ENCODE data around the gene LAIR2. TPM values are rescaled to one million over a fixed set of nuclear protein-coding genes. Genes with fewer than 3 reads are reported as not detected.
"Not testable (repeated sequence)": the region's sequence is repeated elsewhere in the genome, so short reads cannot be mapped to it uniquely, and the experiment has no call there.

Gene LAIR2
- total RNA-seq, 3 donors from 2014 or later: 0.35 to 0.76 (median 0.58) TPM

DNA sequence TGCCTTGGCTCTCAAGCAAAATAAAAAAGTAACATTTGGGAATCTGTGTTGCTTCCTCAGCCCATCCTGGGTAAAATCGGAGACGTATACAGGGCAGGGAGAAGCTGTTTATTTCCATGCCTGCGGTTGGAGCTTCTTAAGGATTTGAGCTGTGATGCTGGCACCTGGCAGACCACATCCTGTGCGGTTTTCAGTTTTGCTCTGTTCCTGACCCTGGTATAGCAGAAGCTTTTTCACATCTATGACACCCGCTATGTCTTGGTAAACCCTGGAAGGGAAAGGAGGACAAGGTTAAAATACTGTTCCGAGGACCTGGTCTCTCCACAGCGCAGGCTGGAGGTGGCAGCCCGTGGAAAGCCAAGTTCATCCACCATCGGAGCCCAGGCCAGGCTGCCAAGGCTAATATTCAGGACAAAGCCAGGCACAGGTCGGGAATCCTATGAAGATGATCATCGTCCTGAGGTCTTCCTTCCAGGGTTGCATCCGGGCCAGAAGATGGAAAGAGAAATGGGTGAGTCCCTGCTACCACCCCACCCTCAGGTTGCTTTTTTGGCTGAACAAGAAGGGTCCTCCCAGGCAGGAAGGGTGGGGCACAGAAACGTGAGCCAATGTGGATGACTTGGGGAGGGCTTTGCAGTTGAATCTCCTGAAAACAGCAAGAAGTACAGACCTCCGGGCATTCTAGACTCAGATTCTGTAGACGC is 4.7 kb upstream of the LAIR2 start:
- H3K36me3 Mint-ChIP-seq (ENCODE audit: insufficient read depth); H3K4me3 Mint-ChIP-seq; H3K9me3 Mint-ChIP-seq; DNase-seq: not testable (repeated sequence)
- H3K4me1 Mint-ChIP-seq (ENCODE audit: low read depth): peaks cover 11% of the 10 kb centered on the region
- ATAC-seq: peak; percentile 63 to 69
- H3K27me3 Mint-ChIP-seq (ENCODE audit: low read depth): peaks cover 31% of the 10 kb centered on the region

DNA sequence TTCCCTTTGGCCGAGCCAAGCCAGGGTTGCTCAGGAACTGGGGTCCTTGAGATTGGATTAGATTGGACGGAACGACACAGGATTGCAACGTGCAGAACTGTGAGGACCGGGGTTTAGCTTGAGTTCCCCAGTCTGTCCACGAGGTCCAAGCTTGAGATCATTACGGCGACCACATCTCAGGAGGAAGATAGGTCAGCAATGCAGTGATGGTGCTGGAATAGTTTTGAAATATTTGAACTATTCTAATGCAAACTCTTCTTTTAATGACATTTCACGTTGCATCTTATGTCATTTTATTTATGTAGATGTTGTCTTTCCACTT is 4.2 kb upstream of the LAIR2 start:
- H3K9me3 Mint-ChIP-seq; ATAC-seq; DNase-seq; H3K36me3 Mint-ChIP-seq (ENCODE audit: insufficient read depth); H3K4me3 Mint-ChIP-seq: not testable (repeated sequence)
- Mint-ChIP-seq H3K27me3 (ENCODE audit: low read depth) (peaks cover 31% of the 10 kb centered on the region), H3K4me1 (ENCODE audit: low read depth) (peaks cover 11% of the 10 kb centered on the region)

DNA sequence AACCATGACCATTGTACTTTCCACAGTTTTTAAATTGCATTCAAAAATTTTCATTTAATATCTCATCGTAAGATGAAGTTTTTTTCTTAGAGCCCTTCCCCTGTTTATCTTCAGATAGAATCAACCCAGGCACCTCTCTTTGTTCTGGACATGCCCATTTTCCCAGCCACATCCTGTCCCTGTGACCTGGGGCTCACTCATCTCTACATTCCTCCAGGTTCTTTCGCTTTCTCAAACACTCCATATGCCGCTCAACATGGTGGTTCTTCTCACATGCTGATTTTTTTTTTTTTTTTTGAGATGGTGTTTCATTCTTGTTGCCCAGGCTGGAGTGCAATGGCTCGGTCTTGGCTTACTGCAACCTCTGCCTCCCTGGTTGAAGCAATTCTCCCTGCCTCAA is 2.9 kb downstream of the LAIR2 start:
- H3K36me3 Mint-ChIP-seq (ENCODE audit: insufficient read depth); ATAC-seq; H3K4me3 Mint-ChIP-seq; H3K9me3 Mint-ChIP-seq; DNase-seq: not testable (repeated sequence)
- peaks cover 28% of the 10 kb centered on the region for H3K27me3 Mint-ChIP-seq (ENCODE audit: low read depth)
- peaks cover 18% of the 10 kb centered on the region for H3K4me1 Mint-ChIP-seq (ENCODE audit: low read depth)

DNA sequence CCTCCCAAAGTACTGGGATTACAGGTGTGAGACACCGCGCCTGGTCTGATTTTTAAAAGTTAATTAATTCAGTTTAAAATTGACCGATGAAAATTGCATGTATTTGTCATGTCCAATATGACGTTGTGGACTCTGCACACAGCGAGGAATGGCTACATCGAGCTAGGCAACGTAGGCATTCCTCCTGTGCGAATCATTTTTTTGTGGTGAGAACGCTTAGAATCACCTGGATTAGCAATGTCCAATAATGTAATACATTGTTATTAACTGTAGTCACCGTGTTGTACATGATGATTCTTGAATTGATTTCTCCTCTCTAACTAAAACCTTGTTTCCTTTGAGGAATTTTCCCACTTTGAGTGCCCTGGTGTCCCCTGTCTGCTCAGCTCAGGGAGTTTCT is 3.4 kb downstream of the LAIR2 start:
- no peaks in the 10 kb centered on the region for H3K9me3 Mint-ChIP-seq
- peaks cover 18% of the 10 kb centered on the region for H3K4me1 Mint-ChIP-seq (ENCODE audit: low read depth)
- DNase-seq: no peak
- H3K27me3 Mint-ChIP-seq (ENCODE audit: low read depth): peaks cover 28% of the 10 kb centered on the region
- H3K4me3 Mint-ChIP-seq: peak overlapping the region; percentile 17
- no peak for ATAC-seq
- no peaks in the 10 kb centered on the region for H3K36me3 Mint-ChIP-seq (ENCODE audit: insufficient read depth)

DNA sequence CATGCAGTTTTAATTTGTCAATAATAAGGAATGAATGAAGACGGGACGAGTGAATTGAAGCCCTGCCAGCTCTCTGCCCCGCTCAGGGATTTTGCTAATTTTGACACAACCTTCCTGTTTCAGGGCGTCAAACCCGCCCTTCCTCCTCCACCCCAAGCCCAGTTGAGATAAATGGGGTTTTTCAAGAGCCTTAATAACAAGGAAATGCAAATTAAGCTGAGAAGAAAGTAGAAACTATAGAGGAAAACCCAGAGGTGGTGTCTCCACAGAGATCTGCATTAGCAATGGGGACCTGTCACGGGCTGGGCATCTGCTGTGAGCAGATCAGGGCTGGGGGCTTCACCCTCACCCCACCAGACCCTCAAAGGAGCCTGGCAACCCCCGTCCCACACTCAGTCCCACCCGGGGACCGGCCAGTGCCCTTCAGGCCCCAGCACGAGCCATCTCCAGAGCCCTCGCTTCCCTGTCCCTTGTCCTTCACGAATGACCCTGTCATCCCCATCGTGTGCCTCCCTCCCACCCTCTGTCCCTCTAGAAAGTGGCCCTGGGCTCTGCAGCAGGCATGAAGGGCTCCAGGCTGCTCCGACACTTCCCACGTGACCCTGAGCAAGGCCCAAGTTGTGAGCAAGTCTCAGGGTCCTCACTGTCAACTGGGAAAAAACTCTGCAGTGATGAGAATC is 4.5 kb downstream of the LAIR2 start:
- H3K9me3 Mint-ChIP-seq; H3K36me3 Mint-ChIP-seq (ENCODE audit: insufficient read depth); DNase-seq; H3K4me3 Mint-ChIP-seq: not testable (repeated sequence)
- peak; percentile 55 to 56 for ATAC-seq
- H3K4me1 Mint-ChIP-seq (ENCODE audit: low read depth): peaks cover 18% of the 10 kb centered on the region
- H3K27me3 Mint-ChIP-seq (ENCODE audit: low read depth): peaks cover 25% of the 10 kb centered on the region

DNA sequence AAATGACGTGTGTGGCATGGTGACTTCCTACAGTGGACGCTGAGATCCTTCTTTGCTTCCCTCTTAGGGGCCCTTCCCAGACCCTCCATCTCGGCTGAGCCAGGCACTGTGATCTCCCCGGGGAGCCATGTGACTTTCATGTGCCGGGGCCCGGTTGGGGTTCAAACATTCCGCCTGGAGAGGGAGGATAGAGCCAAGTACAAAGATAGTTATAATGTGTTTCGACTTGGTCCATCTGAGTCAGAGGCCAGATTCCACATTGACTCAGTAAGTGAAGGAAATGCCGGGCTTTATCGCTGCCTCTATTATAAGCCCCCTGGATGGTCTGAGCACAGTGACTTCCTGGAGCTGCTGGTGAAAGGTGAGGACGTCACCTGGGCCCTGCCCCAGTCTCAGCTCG is 5.2 kb downstream of the LAIR2 start:
- DNase-seq: no peak
- Mint-ChIP-seq H3K4me3 (no peak overlapping the region), H3K27me3 (ENCODE audit: low read depth) (peaks cover 24% of the 10 kb centered on the region), H3K36me3 (ENCODE audit: insufficient read depth) (no peaks in the 10 kb centered on the region), H3K4me1 (ENCODE audit: low read depth) (peaks cover 18% of the 10 kb centered on the region), H3K9me3 (no peaks in the 10 kb centered on the region)
- no peak for ATAC-seq

DNA sequence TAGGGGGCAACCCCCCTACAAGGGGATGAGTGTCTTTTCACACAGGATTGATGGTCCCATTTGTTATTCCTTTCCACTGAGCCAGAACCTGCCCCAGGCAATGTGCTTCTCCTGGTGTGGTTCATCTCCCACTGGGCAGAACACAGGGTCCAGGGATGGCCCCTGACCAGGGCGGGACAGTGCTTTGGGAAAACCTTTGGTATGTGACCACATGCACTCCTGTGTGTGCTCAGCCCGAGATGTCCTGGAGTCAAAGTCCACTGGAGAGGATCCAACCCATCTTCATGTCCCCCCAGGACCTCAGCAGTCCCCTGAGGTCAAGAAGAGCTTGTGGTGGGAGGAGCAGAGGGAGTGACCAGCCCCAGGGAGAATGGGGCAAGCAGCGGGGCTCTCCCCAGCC is 5.9 kb downstream of the LAIR2 start:
- H3K4me1 Mint-ChIP-seq (ENCODE audit: low read depth): peaks cover 18% of the 10 kb centered on the region
- not testable (repeated sequence) for H3K9me3 Mint-ChIP-seq; H3K4me3 Mint-ChIP-seq; H3K36me3 Mint-ChIP-seq (ENCODE audit: insufficient read depth); DNase-seq; ATAC-seq
- peaks cover 21% of the 10 kb centered on the region for H3K27me3 Mint-ChIP-seq (ENCODE audit: low read depth)

DNA sequence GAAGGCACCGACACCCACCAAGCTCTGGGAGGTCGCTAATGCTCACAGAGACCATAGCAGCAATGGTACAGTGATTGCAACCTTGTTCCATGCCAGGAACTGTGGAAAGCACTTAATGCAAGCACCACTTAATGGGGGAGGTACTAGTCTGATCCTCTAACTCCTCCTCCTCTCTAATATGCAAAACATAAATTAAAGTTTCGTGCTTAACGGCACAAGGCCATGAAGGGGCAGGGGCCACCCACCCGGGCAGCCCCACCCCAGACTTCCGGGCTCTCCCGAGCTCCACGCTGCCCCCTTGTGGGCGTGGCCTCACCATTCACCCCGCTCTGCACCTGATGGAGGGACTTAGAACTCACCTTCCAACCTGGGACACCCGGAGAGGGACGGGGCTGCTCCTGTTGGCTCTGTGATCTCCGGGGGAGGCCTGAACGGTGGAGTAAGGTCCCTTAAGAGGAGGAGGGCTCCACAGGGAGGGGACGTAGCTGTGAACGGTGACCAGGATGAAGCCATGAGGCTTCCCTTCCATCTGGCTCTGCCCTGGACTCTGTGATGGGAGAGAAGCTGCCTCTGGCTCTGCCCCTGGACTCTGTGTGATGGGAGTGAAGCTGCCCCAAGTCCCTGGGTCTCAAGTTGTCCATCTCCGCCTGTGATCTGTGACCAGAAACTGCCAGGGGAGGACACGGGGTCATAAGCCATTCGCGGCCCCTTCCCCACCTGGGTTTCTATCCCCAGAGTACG is 6.7 kb downstream of the LAIR2 start:
- not testable (repeated sequence) for H3K4me3 Mint-ChIP-seq; H3K36me3 Mint-ChIP-seq (ENCODE audit: insufficient read depth); H3K9me3 Mint-ChIP-seq; DNase-seq
- H3K27me3 Mint-ChIP-seq (ENCODE audit: low read depth): peaks cover 22% of the 10 kb centered on the region
- ATAC-seq: peak; percentile 60 to 61
- peaks cover 18% of the 10 kb centered on the region for H3K4me1 Mint-ChIP-seq (ENCODE audit: low read depth)

DNA sequence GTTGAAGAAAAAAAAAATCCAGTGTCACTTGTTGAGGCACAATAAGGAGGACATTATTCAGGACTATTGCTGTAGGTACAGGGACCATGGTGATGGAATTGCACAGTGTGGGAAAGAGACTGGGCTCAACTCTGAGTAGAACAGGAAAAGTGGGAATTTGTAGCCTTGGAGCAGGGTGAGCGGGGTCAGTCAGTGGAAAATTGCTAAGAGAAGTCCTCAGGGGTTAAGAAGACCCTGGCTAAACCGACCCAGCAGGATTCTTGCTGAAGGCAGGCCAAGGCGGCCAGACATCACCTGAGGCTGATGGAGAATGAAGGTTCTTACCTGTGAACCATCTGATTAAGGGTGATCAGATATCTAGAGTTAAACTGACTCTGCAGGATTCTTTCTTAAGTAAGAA is 12.5 kb downstream of the LAIR2 start:
- DNase-seq (no peak), ATAC-seq (no peak)
- H3K9me3 Mint-ChIP-seq: peaks cover 5% of the 10 kb centered on the region
- H3K36me3 Mint-ChIP-seq (ENCODE audit: insufficient read depth): no peaks in the 10 kb centered on the region
- peaks cover 27% of the 10 kb centered on the region for H3K27me3 Mint-ChIP-seq (ENCODE audit: low read depth)
- H3K4me3 Mint-ChIP-seq: no peak overlapping the region
- peaks cover 12% of the 10 kb centered on the region for H3K4me1 Mint-ChIP-seq (ENCODE audit: low read depth)

DNA sequence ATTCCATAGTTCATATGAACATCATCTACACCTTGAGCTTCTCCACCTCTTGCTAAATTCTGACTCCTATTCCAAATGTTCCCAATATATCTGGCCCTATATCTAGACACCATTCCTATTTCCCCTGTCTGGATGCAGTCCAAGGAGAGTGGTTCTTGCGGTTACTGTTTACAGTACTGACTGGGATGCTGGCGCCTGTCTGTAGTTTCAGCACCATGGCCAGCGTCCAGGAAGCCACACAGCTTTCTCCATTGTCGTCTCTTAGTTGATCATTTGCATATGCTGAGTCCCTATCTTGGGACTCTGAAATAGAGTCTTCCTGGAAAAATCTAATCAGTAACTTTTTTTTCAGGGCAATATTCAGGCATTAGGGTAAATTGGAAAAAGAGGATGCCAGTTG is 14.9 kb downstream of the LAIR2 start:
- H3K4me3 Mint-ChIP-seq: no peak overlapping the region
- H3K4me1 Mint-ChIP-seq (ENCODE audit: low read depth): peaks cover 32% of the 10 kb centered on the region
- ATAC-seq: peak in 1 of 2 donors; percentile 44

DNA sequence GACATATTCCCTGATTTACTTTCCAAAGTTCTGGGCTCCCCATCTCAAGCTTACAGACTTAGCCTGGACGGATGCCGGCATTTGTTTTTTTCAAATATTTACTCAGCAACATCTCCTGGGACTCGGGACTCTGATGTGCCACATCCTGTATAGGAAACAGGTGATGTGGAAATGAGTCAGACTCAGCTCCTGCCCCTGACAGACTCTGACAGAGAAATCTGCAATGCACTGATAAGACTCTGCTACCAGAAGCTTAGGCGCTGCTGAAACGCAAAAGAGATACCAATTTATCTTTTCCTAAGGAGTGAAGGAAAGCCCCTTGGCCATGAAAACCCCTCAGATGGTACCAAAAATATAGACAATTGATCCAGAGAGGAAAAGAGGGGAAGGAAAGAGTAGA is 16.2 kb downstream of the LAIR2 start:
- ATAC-seq (peak; percentile 65 to 77), DNase-seq (no peak)
- Mint-ChIP-seq H3K4me3 (no peak overlapping the region), H3K36me3 (ENCODE audit: insufficient read depth) (no peaks in the 10 kb centered on the region), H3K4me1 (ENCODE audit: low read depth) (peaks cover 42% of the 10 kb centered on the region), H3K9me3 (peaks cover 5% of the 10 kb centered on the region), H3K27me3 (ENCODE audit: low read depth) (peaks cover 34% of the 10 kb centered on the region)

More for the DNA sequence above, 14.9 kb downstream of the LAIR2 start:
- H3K36me3 Mint-ChIP-seq (ENCODE audit: insufficient read depth): no peaks in the 10 kb centered on the region
- H3K27me3 Mint-ChIP-seq (ENCODE audit: low read depth): peaks cover 36% of the 10 kb centered on the region
- peak; percentile 21 for DNase-seq
- peaks cover 5% of the 10 kb centered on the region for H3K9me3 Mint-ChIP-seq

DNA sequence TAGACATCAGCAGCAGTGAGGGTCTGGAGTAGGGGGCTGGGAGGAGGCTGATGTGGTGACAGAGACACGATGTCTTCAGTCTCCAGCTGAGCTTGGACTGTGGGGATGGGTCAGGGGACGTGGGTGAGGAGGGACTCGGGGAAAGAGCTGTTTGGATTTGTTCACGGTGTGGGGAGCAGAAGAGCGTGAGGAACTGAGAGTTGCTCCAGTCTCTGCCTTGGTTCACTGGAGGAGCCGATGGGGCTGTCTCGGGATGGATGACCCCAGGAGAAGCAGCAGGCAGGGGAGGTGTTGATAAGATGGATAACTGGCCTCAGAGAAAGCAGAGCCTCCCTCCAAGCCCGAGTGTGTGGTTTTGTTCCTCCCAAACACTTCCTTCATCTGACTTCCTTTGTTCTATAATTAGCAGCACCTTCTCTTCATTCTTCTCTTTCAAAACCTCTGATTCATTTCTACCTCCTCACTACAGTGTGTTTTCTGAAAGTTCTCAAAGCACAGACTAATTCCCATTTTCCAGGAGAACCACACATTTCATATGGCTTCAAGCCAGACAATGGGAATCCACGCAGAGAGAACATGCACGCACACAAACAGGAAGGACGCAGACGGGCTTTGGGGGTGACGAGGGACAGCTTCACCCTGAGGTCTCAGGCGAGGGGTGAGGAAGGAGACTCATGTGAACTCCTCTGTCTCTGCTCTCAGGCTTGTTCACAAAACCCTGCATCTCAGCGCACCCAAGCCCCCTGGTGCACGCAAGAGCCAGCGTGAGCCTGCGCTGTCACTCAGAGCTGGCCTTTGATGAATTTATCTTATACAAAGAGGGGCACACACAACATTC is 18.6 kb downstream of the LAIR2 start:
- no peak for DNase-seq
- Mint-ChIP-seq H3K36me3 (ENCODE audit: insufficient read depth) (no peaks in the 10 kb centered on the region), H3K27me3 (ENCODE audit: low read depth) (peaks cover 33% of the 10 kb centered on the region), H3K9me3 (peaks cover 5% of the 10 kb centered on the region), H3K4me3 (peak overlapping the region; percentile 37), H3K4me1 (ENCODE audit: low read depth) (peaks cover 42% of the 10 kb centered on the region)
- ATAC-seq: peak; percentile 32

DNA sequence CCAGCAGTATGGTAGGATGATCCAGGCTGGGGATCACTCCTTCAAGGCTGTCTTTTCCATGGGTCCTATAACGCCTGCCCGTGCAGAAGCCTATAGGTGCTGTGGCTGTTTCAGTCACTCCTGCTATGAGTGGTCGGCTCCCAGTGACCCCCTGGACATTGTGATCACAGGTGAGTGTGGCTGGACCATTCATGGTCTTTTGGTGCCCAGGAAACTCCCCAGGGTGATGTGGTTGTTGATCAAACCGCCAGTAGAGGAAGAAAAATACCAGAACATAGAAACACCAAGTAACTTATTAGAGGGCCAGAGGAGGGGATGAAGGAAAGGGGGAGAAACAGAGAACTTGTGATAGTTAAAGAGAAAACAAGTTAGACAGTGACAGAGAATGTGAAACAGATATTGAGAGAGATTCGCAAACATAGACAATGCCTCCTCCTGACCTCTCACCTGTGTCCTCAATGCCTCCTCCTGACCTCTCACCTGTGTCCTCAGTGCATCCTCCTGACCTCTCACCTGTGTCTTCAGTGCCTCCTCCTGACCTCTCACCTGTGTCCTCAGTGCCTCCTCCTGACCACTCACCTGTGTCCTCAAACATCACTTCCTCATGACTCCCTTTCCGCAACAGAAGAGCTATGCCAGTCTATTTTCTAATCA is 19.4 kb downstream of the LAIR2 start:
- H3K9me3 Mint-ChIP-seq: peaks cover 5% of the 10 kb centered on the region
- no peak overlapping the region for H3K4me3 Mint-ChIP-seq
- ATAC-seq (no peak), DNase-seq (no peak)
- no peaks in the 10 kb centered on the region for H3K36me3 Mint-ChIP-seq (ENCODE audit: insufficient read depth)
- H3K27me3 Mint-ChIP-seq (ENCODE audit: low read depth): peaks cover 37% of the 10 kb centered on the region
- H3K4me1 Mint-ChIP-seq (ENCODE audit: low read depth): peaks cover 42% of the 10 kb centered on the region

DNA sequence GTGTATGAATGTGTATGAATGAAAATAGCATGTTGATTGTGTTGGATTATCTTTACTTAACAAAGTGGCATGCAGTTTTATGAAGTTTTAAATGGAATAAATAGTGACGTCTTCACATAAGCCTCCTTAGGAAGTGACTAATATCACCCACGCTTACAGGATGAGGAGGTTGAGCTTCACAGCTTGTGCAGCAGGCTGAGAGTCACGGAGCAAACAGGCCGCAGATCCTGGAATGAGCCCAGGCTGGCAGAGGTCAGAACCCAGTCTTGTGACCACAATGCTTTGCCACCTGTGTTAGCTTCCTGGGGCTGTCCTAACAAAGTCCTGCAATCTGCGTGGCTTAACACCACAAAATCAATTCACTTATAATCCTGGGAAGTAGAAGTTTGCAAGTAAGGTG is 20.8 kb downstream of the LAIR2 start:
- Mint-ChIP-seq H3K9me3 (no peaks in the 10 kb centered on the region), H3K27me3 (ENCODE audit: low read depth) (peaks cover 36% of the 10 kb centered on the region), H3K4me1 (ENCODE audit: low read depth) (peaks cover 37% of the 10 kb centered on the region), H3K36me3 (ENCODE audit: insufficient read depth) (no peaks in the 10 kb centered on the region), H3K4me3 (no peak overlapping the region)
- ATAC-seq: peak; percentile 79 to 80
- DNase-seq: no peak

All from activated T-cell treated with anti-CD3 and anti-CD28 coated beads, Interleukin-2, amount 50 U/mL, for 4 hours (primary cell).